K562 (cell line): ENCODE data around the gene AHNAK. TPM values are rescaled to one million over a fixed set of nuclear protein-coding genes. Genes with fewer than 3 reads are reported as not detected.
A peak's percentile ranks its signal among the peaks of the same experiment; 100 is the strongest.

Experiments used
- ETS2 ChIP-seq: IDR thresholded peaks from 2 replicates; pipeline ENCODE4 v1.6.1; 2016; ENCODE audit warnings: borderline replicate concordance, missing genetic modification characterization, mild to moderate bottlenecking, moderate library complexity, missing compliant biosample characterization; ENCODE audit not compliant: poor library complexity, severe bottlenecking
- FOS ChIP-seq: IDR thresholded peaks from 3 replicates; pipeline ENCODE4 v1.6.1; 2011; ENCODE audit not compliant: insufficient read length; ENCODE audit errors: extremely low read depth
- HLTF ChIP-seq: fragments of 450-650 bp; IDR thresholded peaks from 2 replicates; pipeline ENCODE4 v1.6.1; 2016
- MCM2 ChIP-seq: fragments of 450-650 bp; IDR thresholded peaks from 2 replicates; pipeline ENCODE4 v1.6.1; 2017; ENCODE audit warnings: low read depth, mild to moderate bottlenecking
- MXD1 ChIP-seq: fragments of 250-450 bp; sonication (Bioruptor Pico); IDR thresholded peaks from 2 replicates; pipeline ENCODE4 v1.8.0; 2021; ENCODE audit warnings: borderline replicate concordance, mild to moderate bottlenecking, moderate library complexity; ENCODE audit not compliant: poor library complexity, severe bottlenecking
- NCOA4 ChIP-seq: fragments of 450-650 bp; IDR thresholded peaks from 2 replicates; pipeline ENCODE4 v1.6.1; 2018; ENCODE audit warnings: mild to moderate bottlenecking; ENCODE audit not compliant: partially characterized antibody
- NFATC3 ChIP-seq: fragments of 450-650 bp; IDR thresholded peaks from 2 replicates; pipeline ENCODE4 v1.6.1; 2017; ENCODE audit warnings: mild to moderate bottlenecking
- PTBP1 ChIP-seq: fragments of 200-400 bp; formaldehyde crosslinking; IDR thresholded peaks from 2 replicates; pipeline ENCODE4 v1.6.1; 2017; ENCODE audit warnings: low read depth, low read length
- SOX6 ChIP-seq: fragments of 450-650 bp; IDR thresholded peaks from 2 replicates; pipeline ENCODE4 v1.6.1; 2014; ENCODE audit warnings: mild to moderate bottlenecking
- YBX1 ChIP-seq: fragments of 450-650 bp; IDR thresholded peaks from 2 replicates; pipeline ENCODE4 v1.7.1; 2016; ENCODE audit warnings: mild to moderate bottlenecking
- ZBTB1 ChIP-seq: sonication (generic); formaldehyde crosslinking; IDR thresholded peaks from 2 replicates; pipeline ENCODE4 v1.8.1; 2023; ENCODE audit warnings: missing genetic modification reagents, low read depth, mild to moderate bottlenecking, borderline replicate concordance
- ZBTB7A ChIP-seq: IDR thresholded peaks from 2 replicates; pipeline ENCODE4 v1.6.1; 2011; ENCODE audit warnings: low read depth, mild to moderate bottlenecking, low read length, moderate library complexity, borderline replicate concordance; ENCODE audit not compliant: control insufficient read depth
- ZHX1 ChIP-seq: fragments of 150-350 bp; conservative IDR thresholded peaks from 2 replicates; pipeline ENCODE4 v1.6.1; 2014; ENCODE audit warnings: low read length
- ZNF175 ChIP-seq: fragments of 200-800 bp; sonication (Bioruptor generic); IDR thresholded peaks from 2 replicates; pipeline ENCODE4 v1.6.1; 2016; ENCODE audit warnings: low read depth, mild to moderate bottlenecking, missing genetic modification characterization, missing compliant biosample characterization
- ZNF79 ChIP-seq: fragments of 250-450 bp; sonication (Bioruptor Pico); IDR thresholded peaks from 2 replicates; pipeline ENCODE4 v1.4.0; 2020; ENCODE audit warnings: low read depth, mild to moderate bottlenecking, moderate library complexity
- polyA plus RNA-seq, 8 experiments: library from polyadenylated mRNA; depleted of rRNA in 4 of 8; stranded (reverse) in 5 of 8; unstranded in 3 of 8; fragments of >200 nt; fragmentation: Nextera tagmentation in 2 of 8; fragmentation: Illumina TruSeq in 1 of 8; extraction: Ambion mirVana in 2 of 8; extraction: Trizol in 1 of 8; gene quantifications; 2 replicates each; pipeline versions ENCODE4 v1.2.1 to v1.2.3, GENCODE V29; 2011 to 2014; ENCODE audit warnings: inconsistent platforms in 1 of 8, missing spikeins in 1 of 8
- total RNA-seq, 7 experiments: library from RNA; depleted of rRNA in 6 of 7; stranded (reverse); fragments of >200 nt in 6 of 7; fragmentation: Illumina TruSeq in 2 of 7; extraction: Trizol in 2 of 7; gene quantifications; 2 replicates each; pipeline versions ENCODE4 v1.2.1 to v1.2.3, GENCODE V29; 2011 to 2021; ENCODE audit warnings: low replicate concordance in 1 of 7
- TF ChIP-seq, protein P1 (sequence below): fragments of 250-450 bp; sonication (Bioruptor Pico); IDR thresholded peaks from 2 replicates; pipeline ENCODE4 v1.5.0; 2021; ENCODE audit warnings: mild to moderate bottlenecking, borderline replicate concordance
- TF ChIP-seq, protein P2 (sequence below): sonication (generic); formaldehyde crosslinking; IDR thresholded peaks from 2 replicates; pipeline ENCODE4 v1.8.0; 2022; ENCODE audit warnings: mild to moderate bottlenecking, missing genetic modification reagents
- TF ChIP-seq, protein P3 (sequence below): IDR thresholded peaks from 2 replicates; pipeline ENCODE4 v1.6.1; 2014; ENCODE audit warnings: antibody characterized with exemption

AHNAK gene
- total and polyA plus RNA-seq, 9 of the 15 experiments (the other 6 are each of a cell fraction or from before 2014, with no cell fraction given): 1.5 to 89.7 (median 45.0) TPM

GRCh38 chr11:62545437-62546243 is 966 bp downstream of the AHNAK start (continued):
- TF ChIP-seq ETS2 (no peak), NCOA4 (no peak), MCM2 (no peak), ZNF175 (CRISPR knock-in tag) (no peak), ZBTB7A (peak; percentile 98), PTBP1 (no peak), YBX1 (no peak), ZNF79 (CRISPR knock-in tag) (no peak), MXD1 (CRISPR knock-in tag) (no peak), ZHX1 (no peak), FOS (no peak), NFATC3 (no peak), SOX6 (no peak), HLTF (no peak), ZBTB1 (CRISPR knock-in tag) (0 out of 2 replicates have a peak, but pooled peaks have one; percentile 15)
- TF ChIP-seq, protein P1, sequence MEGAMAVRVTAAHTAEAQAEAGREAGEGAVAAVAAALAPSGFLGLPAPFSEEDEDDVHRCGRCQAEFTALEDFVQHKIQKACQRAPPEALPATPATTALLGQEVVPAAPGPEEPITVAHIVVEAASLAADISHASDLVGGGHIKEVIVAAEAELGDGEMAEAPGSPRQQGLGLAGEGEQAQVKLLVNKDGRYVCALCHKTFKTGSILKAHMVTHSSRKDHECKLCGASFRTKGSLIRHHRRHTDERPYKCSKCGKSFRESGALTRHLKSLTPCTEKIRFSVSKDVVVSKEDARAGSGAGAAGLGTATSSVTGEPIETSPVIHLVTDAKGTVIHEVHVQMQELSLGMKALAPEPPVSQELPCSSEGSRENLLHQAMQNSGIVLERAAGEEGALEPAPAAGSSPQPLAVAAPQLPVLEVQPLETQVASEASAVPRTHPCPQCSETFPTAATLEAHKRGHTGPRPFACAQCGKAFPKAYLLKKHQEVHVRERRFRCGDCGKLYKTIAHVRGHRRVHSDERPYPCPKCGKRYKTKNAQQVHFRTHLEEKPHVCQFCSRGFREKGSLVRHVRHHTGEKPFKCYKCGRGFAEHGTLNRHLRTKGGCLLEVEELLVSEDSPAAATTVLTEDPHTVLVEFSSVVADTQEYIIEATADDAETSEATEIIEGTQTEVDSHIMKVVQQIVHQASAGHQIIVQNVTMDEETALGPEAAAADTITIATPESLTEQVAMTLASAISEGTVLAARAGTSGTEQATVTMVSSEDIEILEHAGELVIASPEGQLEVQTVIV (CRISPR knock-in tag): no peak
- TF ChIP-seq, protein P2, sequence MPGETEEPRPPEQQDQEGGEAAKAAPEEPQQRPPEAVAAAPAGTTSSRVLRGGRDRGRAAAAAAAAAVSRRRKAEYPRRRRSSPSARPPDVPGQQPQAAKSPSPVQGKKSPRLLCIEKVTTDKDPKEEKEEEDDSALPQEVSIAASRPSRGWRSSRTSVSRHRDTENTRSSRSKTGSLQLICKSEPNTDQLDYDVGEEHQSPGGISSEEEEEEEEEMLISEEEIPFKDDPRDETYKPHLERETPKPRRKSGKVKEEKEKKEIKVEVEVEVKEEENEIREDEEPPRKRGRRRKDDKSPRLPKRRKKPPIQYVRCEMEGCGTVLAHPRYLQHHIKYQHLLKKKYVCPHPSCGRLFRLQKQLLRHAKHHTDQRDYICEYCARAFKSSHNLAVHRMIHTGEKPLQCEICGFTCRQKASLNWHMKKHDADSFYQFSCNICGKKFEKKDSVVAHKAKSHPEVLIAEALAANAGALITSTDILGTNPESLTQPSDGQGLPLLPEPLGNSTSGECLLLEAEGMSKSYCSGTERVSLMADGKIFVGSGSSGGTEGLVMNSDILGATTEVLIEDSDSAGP (CRISPR knock-in tag): no peak
- TF ChIP-seq, protein P3, sequence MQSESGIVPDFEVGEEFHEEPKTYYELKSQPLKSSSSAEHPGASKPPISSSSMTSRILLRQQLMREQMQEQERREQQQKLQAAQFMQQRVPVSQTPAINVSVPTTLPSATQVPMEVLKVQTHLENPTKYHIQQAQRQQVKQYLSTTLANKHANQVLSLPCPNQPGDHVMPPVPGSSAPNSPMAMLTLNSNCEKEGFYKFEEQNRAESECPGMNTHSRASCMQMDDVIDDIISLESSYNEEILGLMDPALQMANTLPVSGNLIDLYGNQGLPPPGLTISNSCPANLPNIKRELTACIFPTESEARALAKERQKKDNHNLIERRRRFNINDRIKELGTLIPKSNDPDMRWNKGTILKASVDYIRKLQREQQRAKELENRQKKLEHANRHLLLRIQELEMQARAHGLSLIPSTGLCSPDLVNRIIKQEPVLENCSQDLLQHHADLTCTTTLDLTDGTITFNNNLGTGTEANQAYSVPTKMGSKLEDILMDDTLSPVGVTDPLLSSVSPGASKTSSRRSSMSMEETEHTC: 0 out of 2 replicates have a peak, but pooled peaks have one; percentile 43
